Right lobe of liver (tissue), 6 donors: ENCODE data around the gene B4GALT4. TPM values are rescaled to one million over a fixed set of nuclear protein-coding genes. Genes with fewer than 3 reads are reported as not detected.

Experiments used
- ATAC-seq, 4 donors: fragments of 200-7000 bp; cut with Tn5 transposase; one replicate each; pipeline ENCODE4 v1.9.1; 2020; ENCODE audit warnings: mild to moderate bottlenecking in 4 of 4, moderate library complexity in 4 of 4
- DNase-seq, 3 donors: peaks; one replicate each; pipeline ENCODE4 v3.0.0-alpha.2; 2020
- H3K27ac ChIP-seq, 3 donors: fragments of 200-600 bp; one replicate each; pipeline ENCODE4 v1.8.0; 2022
- H3K27me3 ChIP-seq, 2 donors: fragments of 200-600 bp; one replicate each; pipeline ENCODE4 v1.8.0; 2022
- H3K36me3 ChIP-seq, 4 donors: fragments of 200-600 bp; sonication (generic) in 1 of 4; one replicate each; pipeline versions ENCODE4 v1.5.1 to v1.8.0; 2017 to 2022; ENCODE audit warnings: control low read depth in 1 of 4
- H3K4me1 ChIP-seq, 4 donors: fragments of 200-600 bp; sonication (generic) in 1 of 4; one replicate each; pipeline versions ENCODE4 v1.5.1 to v1.8.0; 2017 to 2022; ENCODE audit warnings: control low read depth in 1 of 4
- H3K4me3 ChIP-seq, 3 donors: fragments of 200-600 bp; one replicate each; pipeline ENCODE4 v1.8.0; 2022
- H3K9me3 ChIP-seq, 4 donors: fragments of 200-600 bp; sonication (generic) in 1 of 4; one replicate each; pipeline versions ENCODE4 v1.5.1 to v1.8.0; 2017 to 2022; ENCODE audit warnings: control low read depth in 1 of 4
- POLR2A ChIP-seq: fragments of 450-650 bp; IDR thresholded peaks from one replicate; pipeline ENCODE4 v1.6.1; 2017; ENCODE audit warnings: antibody characterized with exemption, mild to moderate bottlenecking
- WGBS: methylation state at CpG from one replicate; pipeline ENCODE4 v1.1.6; 2018; ENCODE audit warnings: low coverage, low lambda C conversion rate; ENCODE audit not compliant: insufficient coverage; ENCODE audit errors: missing lambda C conversion rate; 5-methylcytosine and 5-hydroxymethylcytosine counted together
- intact Hi-C, 2 donors: fragments of 100-400 bp; cut with DNase I; formaldehyde crosslinking; loops; one replicate each; pipeline versions ENCODE4 v1.11.2 to v1.14.1; 2022
- total RNA-seq, 6 experiments: library from RNA; depleted of rRNA in 2 of 6; stranded (reverse); fragments of >200 nt in 2 of 6; fragmentation: NEBNext Ultra II Directional in 3 of 6; extraction: Animal tissue kit (Norgen Biotek cat#: 25700) in 3 of 6; gene quantifications; one replicate each; pipeline versions ENCODE4 v1.1.0 to v1.2.4, GENCODE V29; 2016 to 2023
- TF ChIP-seq, protein P1 (sequence below), 4 donors: fragments of 200-600 bp in 3 of 4; fragments of 450-650 bp in 1 of 4; IDR thresholded peaks; one replicate each; pipeline versions ENCODE4 v1.5.1 to v1.8.0; 2016 to 2022; ENCODE audit warnings: antibody characterized with exemption in 4 of 4, mild to moderate bottlenecking in 2 of 4
- donor health status: DM: no; HTN: yes; CAD: no.
- donor health status: DM: no; HTN: no; CAD: no.
- donor health status: DM: no; HTN: no; CAD: no.
- donor health status: DM: no; HTN: yes; CAD: no.
- donor health status: DM: no; HTN: yes; CAD: no.

Gene B4GALT4
- total RNA-seq, 6 experiments from 2014 or later: 7.8 to 10.9 (median 8.9) TPM

DNA sequence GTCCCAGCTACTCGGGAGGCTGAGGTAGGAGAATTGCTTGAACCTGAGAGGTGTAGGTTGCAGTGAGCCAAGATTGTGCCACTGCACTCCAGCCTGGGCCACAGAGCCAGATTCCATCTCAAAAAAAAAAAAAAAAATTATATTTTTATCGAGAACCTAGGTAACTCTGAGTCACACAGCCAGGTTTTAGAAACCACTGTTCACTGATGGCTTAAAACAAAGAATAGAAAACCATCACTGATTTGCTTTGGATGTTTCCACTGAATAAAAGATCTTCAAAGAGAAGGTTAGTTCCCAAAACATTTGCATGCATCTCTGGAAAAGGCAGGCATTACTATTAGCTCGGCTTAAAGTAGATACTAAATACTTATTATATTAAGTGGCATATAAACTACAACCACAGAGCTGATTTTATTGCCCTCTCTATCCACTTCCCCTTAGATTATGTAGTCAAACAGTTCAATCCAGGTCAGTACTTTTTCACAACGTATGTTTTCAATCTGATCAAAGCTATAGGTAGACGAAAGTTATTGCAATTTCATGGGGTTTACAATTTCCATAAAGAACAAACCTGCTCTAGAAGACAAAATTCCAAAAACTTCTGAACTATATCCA, 1.4 kb downstream of the B4GALT4 start:
- DNase-seq: no peak
- Histone ChIP-seq H3K4me1 (peaks cover 0 to 18% (median 4%) of the 10 kb centered on the region in 4 donors), H3K4me3 (peak overlapping the region; percentile 68 to 79 (median 71)), H3K27ac (peak overlapping the region in 2 of 3 donors; percentile 88 to 92), H3K9me3 (no peaks in the 10 kb centered on the region), H3K36me3 (peaks cover 0 to 23% (median 4%) of the 10 kb centered on the region in 4 donors), H3K27me3 (no peaks in the 10 kb centered on the region)
- WGBS: 21% methylated on average over 4 of the region's 5 CpGs
- ATAC-seq: no peak
- intact Hi-C loops: no loop called here
- TF ChIP-seq, protein P1, sequence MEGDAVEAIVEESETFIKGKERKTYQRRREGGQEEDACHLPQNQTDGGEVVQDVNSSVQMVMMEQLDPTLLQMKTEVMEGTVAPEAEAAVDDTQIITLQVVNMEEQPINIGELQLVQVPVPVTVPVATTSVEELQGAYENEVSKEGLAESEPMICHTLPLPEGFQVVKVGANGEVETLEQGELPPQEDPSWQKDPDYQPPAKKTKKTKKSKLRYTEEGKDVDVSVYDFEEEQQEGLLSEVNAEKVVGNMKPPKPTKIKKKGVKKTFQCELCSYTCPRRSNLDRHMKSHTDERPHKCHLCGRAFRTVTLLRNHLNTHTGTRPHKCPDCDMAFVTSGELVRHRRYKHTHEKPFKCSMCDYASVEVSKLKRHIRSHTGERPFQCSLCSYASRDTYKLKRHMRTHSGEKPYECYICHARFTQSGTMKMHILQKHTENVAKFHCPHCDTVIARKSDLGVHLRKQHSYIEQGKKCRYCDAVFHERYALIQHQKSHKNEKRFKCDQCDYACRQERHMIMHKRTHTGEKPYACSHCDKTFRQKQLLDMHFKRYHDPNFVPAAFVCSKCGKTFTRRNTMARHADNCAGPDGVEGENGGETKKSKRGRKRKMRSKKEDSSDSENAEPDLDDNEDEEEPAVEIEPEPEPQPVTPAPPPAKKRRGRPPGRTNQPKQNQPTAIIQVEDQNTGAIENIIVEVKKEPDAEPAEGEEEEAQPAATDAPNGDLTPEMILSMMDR (IDR thresholded peaks at IDR 0.05): no peak
- no peak for TF ChIP-seq POLR2A

DNA sequence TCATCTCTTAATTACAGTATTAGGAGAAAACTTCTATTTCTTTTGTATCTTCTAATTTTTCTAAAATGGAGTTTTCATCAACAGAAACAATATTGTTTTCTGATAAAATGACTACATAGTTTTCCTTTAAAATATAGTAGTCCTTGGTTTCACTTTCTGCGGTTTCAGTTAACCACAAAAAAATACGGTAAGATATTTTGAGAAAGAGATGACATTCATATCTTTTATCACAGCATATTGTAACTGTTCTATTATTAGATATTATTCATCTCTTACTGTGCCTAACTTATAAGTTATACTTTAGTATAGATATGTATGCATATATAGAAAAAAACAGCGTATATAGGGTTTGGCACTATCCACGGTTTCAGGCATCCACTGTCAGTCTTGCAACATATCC, 2.3 kb downstream of the B4GALT4 start:
- ATAC-seq: no peak
- no peak overlapping the region for H3K27ac ChIP-seq
- H3K27me3 ChIP-seq: no peaks in the 10 kb centered on the region
- peaks cover 0 to 18% (median 4%) of the 10 kb centered on the region in 4 donors for H3K4me1 ChIP-seq
- peaks cover 0 to 24% (median 4%) of the 10 kb centered on the region in 4 donors for H3K36me3 ChIP-seq
- H3K9me3 ChIP-seq: no peaks in the 10 kb centered on the region
- no peak for DNase-seq
- WGBS: 49% methylated on average over 4 of the region's 4 CpGs
- H3K4me3 ChIP-seq: no peak overlapping the region
- intact Hi-C loops: no loop called here
- TF ChIP-seq, protein P1 (IDR thresholded peaks at IDR 0.05): no peak
- no peak for TF ChIP-seq POLR2A

DNA sequence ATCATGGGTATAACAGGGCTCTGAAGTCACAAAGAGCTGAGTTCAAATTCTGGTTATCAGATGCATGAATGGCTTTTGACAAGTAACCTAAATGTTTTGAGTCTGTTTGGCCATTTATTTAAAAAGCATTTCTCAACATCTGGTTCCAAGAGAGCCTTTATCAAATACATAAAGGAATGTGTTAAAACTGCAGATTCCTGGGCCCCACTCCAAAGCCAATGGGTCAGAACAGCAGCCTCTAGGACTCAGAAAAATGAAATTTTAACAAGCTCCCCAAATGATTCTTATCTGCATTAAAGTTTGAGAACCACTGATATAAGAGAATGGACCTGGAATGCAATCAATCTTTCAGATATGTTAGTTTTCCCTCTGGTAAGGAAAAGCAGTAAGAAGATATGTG, 3.4 kb downstream of the B4GALT4 start:
- DNase-seq (no peak), ATAC-seq (no peak)
- intact Hi-C loops: no loop called here
- TF ChIP-seq POLR2A: no peak
- TF ChIP-seq, protein P1 (IDR thresholded peaks at IDR 0.05): no peak
- Histone ChIP-seq H3K36me3 (peaks cover 0 to 35% (median 4%) of the 10 kb centered on the region in 4 donors), H3K27me3 (no peaks in the 10 kb centered on the region), H3K4me1 (peaks cover 0 to 18% (median 4%) of the 10 kb centered on the region in 4 donors), H3K4me3 (no peak overlapping the region), H3K9me3 (no peaks in the 10 kb centered on the region), H3K27ac (no peak overlapping the region)

DNA sequence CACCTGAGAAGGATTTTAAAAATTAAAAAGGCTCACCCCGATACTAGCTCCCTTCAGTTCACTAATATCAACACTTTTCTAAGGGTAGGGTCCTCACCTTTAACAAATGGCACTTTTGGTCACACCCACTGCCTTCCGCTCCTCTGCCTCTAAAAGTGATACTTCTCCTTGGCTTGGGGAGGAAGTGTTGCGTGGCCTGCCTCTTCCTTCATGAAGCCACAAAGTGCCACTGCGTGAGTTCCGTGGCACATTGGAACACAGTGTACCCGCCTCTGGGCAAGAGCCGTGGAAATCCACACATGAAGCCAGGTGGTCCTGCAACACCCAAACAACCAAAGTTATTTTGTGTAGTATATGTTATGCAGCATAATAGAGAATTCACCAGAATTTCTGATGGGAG, 3.9 kb downstream of the B4GALT4 start:
- intact Hi-C loops: no loop called here
- WGBS: 59% methylated on average over 4 of the region's 7 CpGs
- ATAC-seq (no peak), DNase-seq (peak in 1 of 3 donors; percentile 60)
- Histone ChIP-seq H3K4me1 (peaks cover 0 to 18% (median 4%) of the 10 kb centered on the region in 4 donors), H3K36me3 (peaks cover 0 to 35% (median 4%) of the 10 kb centered on the region in 4 donors), H3K27me3 (no peaks in the 10 kb centered on the region), H3K9me3 (no peaks in the 10 kb centered on the region), H3K4me3 (no peak overlapping the region), H3K27ac (no peak overlapping the region)
- TF ChIP-seq, protein P1 (IDR thresholded peaks at IDR 0.05): no peak
- TF ChIP-seq POLR2A: no peak
